Measurements from ENCODE around the gene B4GALT1.
A peak's percentile ranks its signal among the peaks of the same experiment; 100 is the strongest.

The B4GALT1 gene

DNA sequence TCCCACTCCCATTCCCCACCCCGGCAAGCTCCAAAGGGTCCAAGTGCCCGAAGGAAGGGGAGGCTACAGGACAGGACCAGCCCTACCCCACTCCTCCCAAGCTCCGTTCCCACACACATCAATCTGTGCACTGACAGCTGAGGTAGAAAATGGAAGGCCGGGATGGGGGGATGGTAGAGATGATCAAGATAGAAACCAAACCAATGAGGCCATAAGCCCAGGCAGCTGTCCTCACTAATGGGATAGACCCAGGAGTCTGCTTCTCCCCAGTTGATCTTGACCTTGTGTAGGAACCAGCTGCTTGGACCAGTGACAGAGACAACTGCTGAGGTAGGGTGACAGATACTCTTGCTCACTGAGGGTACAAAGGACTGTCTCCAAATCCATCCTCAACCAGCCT, 38.6 kb downstream of the B4GALT1 start:
- DNase-seq (ENCODE audit: low read depth, low spot score): no peak
- H3K27ac ChIP-seq: no peak overlapping the region

- DNase-seq (ENCODE audit: low read depth, low spot score): no peak
These were observed 39.3 kb downstream of the B4GALT1 start for GRCh38 chr9:33127881-33128280.

DNA sequence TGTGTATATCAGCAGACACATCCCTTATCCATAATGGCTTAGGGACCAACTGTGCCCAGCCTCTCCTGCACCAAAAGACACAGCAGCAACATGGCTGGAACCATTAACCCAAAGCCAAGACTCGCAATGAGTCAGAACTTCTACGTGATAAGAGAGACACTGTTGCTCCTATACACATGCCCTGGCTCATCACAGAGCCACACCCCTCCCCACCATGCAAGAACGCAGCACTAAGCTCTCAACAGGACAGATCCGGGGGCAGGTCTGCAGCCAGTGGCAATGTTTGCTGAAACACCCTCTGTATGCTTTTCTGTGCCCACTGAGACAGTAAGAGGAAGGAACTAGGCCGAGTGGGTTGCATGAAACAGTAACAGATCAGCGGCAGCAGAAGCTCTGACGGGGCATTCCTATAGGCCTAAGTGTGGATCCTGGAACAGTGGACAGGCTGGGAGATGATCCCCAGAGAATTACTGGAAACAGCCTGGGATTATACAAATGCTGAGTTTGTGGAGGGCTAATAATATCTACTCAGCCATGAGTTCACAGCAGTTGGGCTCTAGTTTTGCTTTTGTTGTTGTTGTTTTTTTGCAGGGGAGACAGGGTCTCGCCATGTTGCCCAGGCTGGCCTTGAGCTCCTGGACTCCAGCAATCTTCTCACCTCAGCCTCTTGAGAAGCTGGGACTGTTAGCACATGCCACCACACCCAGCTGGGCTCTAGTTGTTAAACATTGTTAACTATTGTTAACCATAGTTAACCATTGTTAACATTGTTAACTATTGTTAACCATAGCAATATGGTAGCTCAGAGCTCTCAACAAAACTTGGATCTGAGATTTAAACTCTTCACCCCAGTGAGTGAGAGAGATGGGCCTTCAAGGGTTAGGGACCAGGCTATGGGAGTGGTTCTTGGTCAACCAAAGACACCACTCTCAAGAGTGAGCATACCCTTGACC, 41.0 kb downstream of the B4GALT1 start:
- no peak for DNase-seq (ENCODE audit: low read depth, low spot score)
- no peak overlapping the region for H3K27ac ChIP-seq

More at GRCh38 chr9:33127881-33128280, 39.3 kb downstream of the B4GALT1 start:
- no peak overlapping the region for H3K27ac ChIP-seq

GRCh38 chr9:33125461-33125860, 41.7 kb downstream of the B4GALT1 start:
- DNase-seq (ENCODE audit: low read depth, low spot score): no peak
- H3K27ac ChIP-seq: no peak overlapping the region

GRCh38 chr9:33124751-33125381, 42.3 kb downstream of the B4GALT1 start:
- no peak for DNase-seq (ENCODE audit: low read depth, low spot score)
- H3K27ac ChIP-seq: no peak overlapping the region

DNA sequence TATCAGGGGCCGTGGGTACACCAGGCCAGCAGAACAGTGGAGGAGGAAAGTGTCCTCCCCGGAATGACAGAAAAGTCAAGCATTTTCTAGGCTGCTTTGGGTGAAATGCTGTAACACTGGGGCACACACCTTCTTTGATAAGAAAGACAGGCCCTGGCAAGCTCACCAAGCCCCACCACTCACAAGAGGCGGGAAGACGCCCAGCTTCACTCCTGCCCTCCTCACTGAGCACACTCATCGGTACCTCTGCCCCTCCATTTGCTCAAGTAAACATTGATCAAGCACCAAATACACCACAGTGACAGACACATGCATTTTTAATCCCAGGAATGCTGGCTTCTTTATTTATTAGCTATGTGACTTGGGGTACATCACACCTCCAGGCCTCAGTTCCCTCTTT, 43.1 kb downstream of the B4GALT1 start:
- DNase-seq (ENCODE audit: low read depth, low spot score): no peak
- H3K27ac ChIP-seq: no peak overlapping the region

DNA sequence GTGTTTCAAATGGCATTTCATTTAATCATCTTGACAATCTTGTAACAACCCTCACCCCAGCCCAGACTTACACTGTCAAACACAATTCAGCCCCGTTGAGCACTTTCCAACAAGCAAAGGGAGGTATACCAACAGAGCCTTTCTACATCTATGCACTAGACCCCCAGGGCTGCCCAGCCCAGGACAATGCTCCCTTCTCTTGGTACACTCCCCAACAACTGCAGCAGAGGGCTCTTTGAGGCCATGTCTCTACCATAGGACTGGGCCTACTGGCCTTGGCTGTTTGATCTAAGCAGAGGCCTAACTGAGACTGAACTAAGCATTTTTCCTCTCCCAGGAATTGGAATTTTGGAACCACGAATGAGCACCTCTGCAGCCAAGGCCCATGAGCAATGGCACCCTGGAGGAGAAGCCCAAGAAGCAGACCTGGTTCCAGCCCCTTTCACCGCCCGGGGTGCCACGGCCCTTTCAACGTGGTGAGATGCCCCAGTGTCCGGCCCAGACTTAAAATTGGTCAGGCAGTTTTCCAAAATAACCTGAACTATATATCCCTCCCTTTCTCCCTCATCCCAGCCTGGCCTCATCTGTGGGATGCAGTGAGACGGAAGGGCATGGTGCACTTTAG, 43.6 kb downstream of the B4GALT1 start:
- no peak overlapping the region for H3K27ac ChIP-seq
- DNase-seq (ENCODE audit: low read depth, low spot score): no peak

DNA sequence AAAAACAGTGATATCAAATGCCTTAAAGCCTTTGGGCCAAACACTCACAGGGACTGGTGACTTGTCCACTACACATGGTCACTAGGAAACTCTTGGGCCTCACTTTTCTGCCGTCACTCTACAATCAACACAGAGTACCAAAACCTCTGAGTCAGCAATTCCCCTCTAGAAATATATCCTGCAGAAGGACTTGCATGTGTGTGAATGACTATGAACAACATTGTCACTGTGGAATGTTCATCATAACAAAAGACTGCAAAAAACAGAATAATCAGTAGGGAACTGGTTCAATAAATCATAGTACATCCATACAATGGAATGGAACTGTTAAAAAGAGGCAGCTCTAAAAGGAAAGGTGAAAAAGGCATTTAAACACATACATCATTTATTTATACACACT, 46.5 kb downstream of the B4GALT1 start:
- no peak for DNase-seq (ENCODE audit: low read depth, low spot score)
- no peak overlapping the region for H3K27ac ChIP-seq

DNA sequence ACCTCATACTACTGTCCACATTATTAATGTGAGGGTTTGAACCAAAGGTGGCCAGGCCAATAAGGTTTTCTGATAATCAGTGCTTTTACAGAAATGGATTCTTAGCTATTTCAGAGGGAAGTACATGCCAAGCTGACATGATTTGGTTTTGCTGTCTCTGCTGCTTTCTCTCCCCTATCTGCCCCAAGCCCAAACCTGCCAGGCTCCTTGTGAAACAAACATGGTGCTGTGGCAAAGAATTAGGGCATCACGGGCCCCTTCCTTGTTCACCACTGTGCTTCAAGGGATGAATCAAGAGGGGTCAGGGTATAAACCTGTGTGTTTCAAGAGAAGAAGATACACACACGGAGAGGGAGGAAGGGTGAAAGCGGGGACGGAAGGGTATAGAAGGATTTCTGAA, 49.3 kb downstream of the B4GALT1 start:
- DNase-seq (ENCODE audit: low read depth, low spot score): no peak
- peak overlapping the region; percentile 40 for H3K27ac ChIP-seq

DNA sequence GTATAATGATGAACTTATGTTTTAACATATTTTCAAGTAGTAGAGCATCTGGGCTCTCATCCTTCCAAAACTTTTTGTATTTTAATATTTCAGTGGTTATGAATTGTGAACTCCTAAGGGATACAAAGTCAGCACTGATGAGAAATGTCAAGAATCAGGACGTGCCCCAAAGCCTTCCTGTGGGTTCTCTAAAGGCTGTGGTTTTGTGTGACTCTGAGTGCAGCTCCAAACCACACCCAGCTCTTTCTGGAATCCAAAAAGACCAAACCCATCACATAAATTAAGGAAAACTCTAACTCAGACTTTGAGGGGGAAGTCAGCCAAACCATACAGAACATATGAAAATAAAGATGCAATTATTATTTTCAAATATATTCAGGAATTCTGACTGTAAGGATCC, 49.8 kb downstream of the B4GALT1 start:
- peak overlapping the region; percentile 40 for H3K27ac ChIP-seq
- DNase-seq (ENCODE audit: low read depth, low spot score): no peak

- H3K27ac ChIP-seq: peak overlapping the region; percentile 40
- DNase-seq (ENCODE audit: low read depth, low spot score): no peak
These were observed 50.3 kb downstream of the B4GALT1 start for GRCh38 chr9:33116860-33117259.

- H3K27ac ChIP-seq: no peak overlapping the region
- DNase-seq (ENCODE audit: low read depth, low spot score): no peak
These were observed 52.4 kb downstream of the B4GALT1 start for GRCh38 chr9:33114746-33115145.

DNA sequence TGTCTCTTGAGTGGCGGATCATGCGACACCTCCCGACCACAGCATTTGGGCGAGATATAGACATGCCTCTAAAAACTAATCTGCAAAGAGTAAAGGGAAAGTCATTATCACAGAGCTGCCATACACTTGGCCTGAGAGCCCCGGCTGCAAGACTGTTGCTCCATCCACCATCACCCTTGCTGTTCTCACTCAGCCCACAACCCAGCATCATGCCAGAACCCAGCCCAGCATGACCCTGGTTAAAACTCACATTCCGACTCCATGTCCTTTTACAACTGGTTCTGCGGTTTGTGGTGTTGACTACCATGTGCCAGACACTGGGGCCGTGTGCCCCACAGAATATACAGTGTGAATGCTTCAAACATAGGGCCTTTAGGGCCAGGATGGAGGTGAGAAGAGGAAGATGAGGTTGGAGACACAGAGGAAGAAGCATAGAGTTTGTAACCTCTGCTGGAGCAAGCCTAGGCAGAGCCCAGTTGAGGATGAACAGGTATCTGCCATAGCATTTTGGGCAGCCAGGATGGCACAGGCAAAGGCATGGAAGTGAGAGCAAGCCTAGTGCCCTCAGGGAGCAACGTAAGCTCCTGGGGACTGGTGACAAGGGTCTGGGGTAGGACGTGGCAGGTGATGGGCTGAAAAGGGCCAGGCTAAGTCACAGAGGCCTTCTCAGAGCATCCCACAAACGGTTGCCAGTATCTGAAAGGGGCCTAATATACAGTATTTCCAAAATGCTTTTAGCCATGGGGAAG, 53.2 kb downstream of the B4GALT1 start:
- H3K27ac ChIP-seq: no peak overlapping the region

DNA sequence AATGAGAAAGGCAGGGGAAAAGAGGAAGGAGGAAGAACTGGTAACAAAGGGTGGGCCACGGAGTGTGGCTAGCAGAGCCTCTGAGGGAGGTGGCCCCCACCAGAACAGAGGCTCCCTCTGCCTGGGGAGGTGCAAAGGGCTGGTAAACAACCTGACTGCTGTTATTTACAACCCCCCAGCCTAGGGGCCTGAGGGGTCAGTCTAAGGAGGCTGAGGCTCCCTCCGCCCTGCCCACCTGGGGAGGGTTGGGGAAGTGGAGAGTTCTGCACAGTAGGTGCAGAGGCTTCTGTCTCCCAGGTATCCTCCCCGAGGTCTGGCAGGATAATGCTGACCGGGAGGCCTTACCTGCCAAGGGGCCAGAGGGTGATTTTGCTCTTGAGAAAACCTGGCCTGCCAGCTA, 55.0 kb downstream of the B4GALT1 start:
- no peak for DNase-seq (ENCODE audit: low read depth, low spot score)
- no peak overlapping the region for H3K27ac ChIP-seq

More for the DNA sequence above, 53.2 kb downstream of the B4GALT1 start:
- DNase-seq (ENCODE audit: low read depth, low spot score): no peak

DNA sequence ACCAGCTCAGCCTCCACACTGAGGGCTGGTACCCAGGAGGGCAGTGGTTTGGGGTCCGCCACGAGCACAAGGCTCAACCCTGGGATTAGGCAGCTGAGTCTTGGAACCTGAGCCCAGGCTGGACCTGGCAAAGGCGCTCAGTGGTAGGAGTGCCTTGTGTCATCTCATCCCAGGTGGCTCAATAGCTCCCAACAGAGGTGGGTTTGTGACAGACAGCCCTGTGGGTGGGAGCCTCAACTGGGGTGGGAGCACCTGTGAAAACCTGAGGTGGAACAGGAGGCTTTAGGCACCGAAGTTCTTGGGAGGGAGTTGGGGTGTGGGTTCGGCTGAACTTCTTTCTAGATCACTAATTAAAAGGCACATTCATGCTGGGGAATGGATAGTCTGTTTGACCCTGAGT, 55.5 kb downstream of the B4GALT1 start:
- no peak overlapping the region for H3K27ac ChIP-seq
- no peak for DNase-seq (ENCODE audit: low read depth, low spot score)

- H3K27ac ChIP-seq: no peak overlapping the region
- no peak for DNase-seq (ENCODE audit: low read depth, low spot score)
These were observed 56.5 kb downstream of the B4GALT1 start for GRCh38 chr9:33110686-33111085.

GRCh38 chr9:33109850-33110595, 57.1 kb downstream of the B4GALT1 start:
- DNase-seq (ENCODE audit: low read depth, low spot score): no peak
- no peak overlapping the region for H3K27ac ChIP-seq

GRCh38 chr9:33109097-33109496, 58.0 kb downstream of the B4GALT1 start:
- H3K27ac ChIP-seq: no peak overlapping the region
- DNase-seq (ENCODE audit: low read depth, low spot score): no peak

DNA sequence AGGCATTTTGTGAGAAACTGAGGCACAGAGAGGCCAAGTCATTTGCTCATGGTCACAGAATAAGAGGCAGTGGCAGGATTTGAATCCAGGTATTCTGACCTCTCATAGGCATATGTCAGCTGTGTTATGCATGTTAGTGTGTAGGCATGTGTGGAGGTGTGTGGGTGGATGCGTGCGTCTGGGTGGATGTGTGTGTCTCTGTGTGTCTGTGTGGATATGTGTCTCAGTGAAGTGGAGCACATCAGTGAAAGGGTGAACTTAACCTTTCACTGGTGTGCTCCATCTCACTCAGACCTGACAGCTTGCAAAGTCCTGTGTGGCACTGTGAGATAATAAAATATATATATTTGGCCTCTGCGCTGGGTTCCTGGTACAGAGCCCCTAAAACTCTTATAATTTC, 58.7 kb downstream of the B4GALT1 start:
- no peak overlapping the region for H3K27ac ChIP-seq
- DNase-seq (ENCODE audit: low read depth, low spot score): no peak

DNA sequence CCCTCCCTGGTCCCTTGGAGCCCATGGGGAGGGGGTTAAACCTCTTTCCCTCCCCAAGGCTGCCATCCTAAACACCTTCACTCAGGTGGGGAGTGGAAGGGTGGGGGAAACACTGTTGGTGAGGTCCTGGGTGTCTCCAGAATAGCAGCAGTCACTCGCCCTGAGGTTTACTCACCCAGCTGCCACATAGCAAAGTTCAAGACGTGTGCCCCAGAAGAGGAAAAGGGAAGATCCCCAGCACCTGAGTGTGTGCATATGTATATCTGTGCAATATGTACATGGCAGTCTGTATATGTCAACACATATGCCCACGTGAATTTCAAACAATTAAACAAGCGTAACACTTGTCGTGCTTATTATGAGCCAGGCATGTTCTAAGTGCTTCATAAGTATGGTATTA, 59.4 kb downstream of the B4GALT1 start:
- peak overlapping the region; percentile 71 for H3K27ac ChIP-seq
- no peak for DNase-seq (ENCODE audit: low read depth, low spot score)
